ENCODE results near the gene KIAA0040. TPM values are rescaled to one million over a fixed set of nuclear protein-coding genes. Genes with fewer than 3 reads are reported as not detected.

KIAA0040 gene
- total and polyA plus RNA-seq, 2 donors (not counting 1 experiment from before 2014, with no cell fraction given): 93.6 to 106 TPM

GRCh38 chr1:175130649-175131045, 61.9 kb downstream of the KIAA0040 start:
- Histone ChIP-seq H2AFZ (ENCODE audit: insufficient read depth, low read depth, low read length, poor library complexity, severe bottlenecking) (no peak overlapping the region), H3K27me3 (replicated peaks in 1 of 4; ENCODE audit: control extremely low read depth in 1 of 4, control insufficient read depth in 3 of 4, insufficient read depth in 4 of 4, low read length in 3 of 4) (peaks cover 0 to 1% (median 0%) of the 10 kb centered on the region in 4 experiments), H3K9ac (ENCODE audit: low read length) (no peak overlapping the region), H3K4me2 (replicated peaks; ENCODE audit: low read depth, low read length, poor library complexity, severe bottlenecking) (no peak overlapping the region), H4K20me1 (ENCODE audit: control insufficient read depth, insufficient read depth, low read length, poor library complexity, severe bottlenecking) (no peaks in the 10 kb centered on the region), H3K4me3 (ENCODE audit: control extremely low read depth in 1 of 5, extremely low read depth in 1 of 5, insufficient read depth in 1 of 5, low read depth in 2 of 5, low read length in 4 of 5) (no peak overlapping the region), H3K36me3 (replicated peaks in 1 of 2; ENCODE audit: control extremely low read depth in 1 of 2, control insufficient read depth in 1 of 2, extremely low read depth in 1 of 2, insufficient read depth in 2 of 2, low read length in 1 of 2) (no peaks in the 10 kb centered on the region), H3K9me3 (ENCODE audit: control extremely low read depth in 1 of 3, control insufficient read depth in 2 of 3, insufficient read depth in 1 of 3, low read length in 2 of 3) (no peaks in the 10 kb centered on the region), H3K4me1 (ENCODE audit: control insufficient read depth in 2 of 2, insufficient read depth in 2 of 2, low read length in 2 of 2) (peaks cover 0 to 2% of the 10 kb centered on the region in 2 donors), H3K79me2 (ENCODE audit: control insufficient read depth, insufficient read depth, low read length) (no peaks in the 10 kb centered on the region), H3K27ac (ENCODE audit: low read length in 2 of 2) (no peak overlapping the region)
- POLR2A ChIA-PET: no interaction called here
- intact Hi-C loops (cut with micrococcal nuclease): no loop called here
- H3K27me3 Mint-ChIP-seq: peaks cover 7% of the 10 kb centered on the region
- no peak for ATAC-seq (ENCODE audit: low read depth)
- WGBS (ENCODE audit: insufficient coverage): 71% methylated on average over 2 of the region's 2 CpGs
- CTCF ChIA-PET: no interaction called here
- peaks cover 6% of the 10 kb centered on the region for H3K4me1 Mint-ChIP-seq
- H3K9me3 Mint-ChIP-seq (ENCODE audit: insufficient read depth): no peaks in the 10 kb centered on the region
- no peak for DNase-seq
- H3K27ac Mint-ChIP-seq: no peak overlapping the region
- TF ChIP-seq CTCF (IDR thresholded peaks at IDR 0.05) (no peak), EZH2 (IDR thresholded peaks at IDR 0.05; ENCODE audit: borderline replicate concordance, insufficient read depth, low read depth, low read length, poor library complexity, severe bottlenecking) (no peak)
- H3K4me3 Mint-ChIP-seq: no peak overlapping the region

GRCh38 chr1:175129997-175130648, 62.5 kb downstream of the KIAA0040 start:
- no peak for TF ChIP-seq EZH2 (IDR thresholded peaks at IDR 0.05; ENCODE audit: borderline replicate concordance, insufficient read depth, low read depth, low read length, poor library complexity, severe bottlenecking)
- ATAC-seq (ENCODE audit: low read depth) (no peak), DNase-seq (no peak)
- Mint-ChIP-seq H3K9me3 (ENCODE audit: insufficient read depth) (no peaks in the 10 kb centered on the region), H3K4me1 (peaks cover 6% of the 10 kb centered on the region), H3K4me3 (no peak overlapping the region), H3K27ac (no peak overlapping the region), H3K27me3 (peaks cover 5% of the 10 kb centered on the region)
- no peaks in the 10 kb centered on the region for H3K9me3 ChIP-seq (ENCODE audit: control extremely low read depth in 1 of 3, control insufficient read depth in 2 of 3, insufficient read depth in 1 of 3, low read length in 2 of 3)
- no peaks in the 10 kb centered on the region for H4K20me1 ChIP-seq (ENCODE audit: control insufficient read depth, insufficient read depth, low read length, poor library complexity, severe bottlenecking)
- ChIA-PET CTCF (interaction anchor here (1.6 to 1.8 kb wide), 2 partner anchors 22 to 101 kb away, joined by 6 to 7 read pairs; no protein-coding TSS in a partner anchor), POLR2A (no interaction called here)
- H3K36me3 ChIP-seq (replicated peaks in 1 of 2; ENCODE audit: control extremely low read depth in 1 of 2, control insufficient read depth in 1 of 2, extremely low read depth in 1 of 2, insufficient read depth in 2 of 2, low read length in 1 of 2): no peaks in the 10 kb centered on the region
- no peaks in the 10 kb centered on the region for H3K27me3 ChIP-seq (replicated peaks in 1 of 4; ENCODE audit: control extremely low read depth in 1 of 4, control insufficient read depth in 3 of 4, insufficient read depth in 4 of 4, low read length in 3 of 4)
- no peak overlapping the region for H2AFZ ChIP-seq (ENCODE audit: insufficient read depth, low read depth, low read length, poor library complexity, severe bottlenecking)
- WGBS (ENCODE audit: insufficient coverage): 91% methylated on average over 3 of the region's 5 CpGs
- H3K4me3 ChIP-seq (ENCODE audit: control extremely low read depth in 1 of 5, extremely low read depth in 1 of 5, insufficient read depth in 1 of 5, low read depth in 2 of 5, low read length in 4 of 5): no peak overlapping the region
- H3K27ac ChIP-seq (ENCODE audit: low read length in 2 of 2): no peak overlapping the region
- intact Hi-C loops (cut with micrococcal nuclease): loop anchor here (5.0 kb wide), 1 partner anchor 873 kb away; no protein-coding TSS in a partner anchor
- H3K4me2 ChIP-seq (replicated peaks; ENCODE audit: low read depth, low read length, poor library complexity, severe bottlenecking): no peak overlapping the region
- no peaks in the 10 kb centered on the region for H3K79me2 ChIP-seq (ENCODE audit: control insufficient read depth, insufficient read depth, low read length)
- H3K9ac ChIP-seq (ENCODE audit: low read length): no peak overlapping the region
- H3K4me1 ChIP-seq (ENCODE audit: control insufficient read depth in 2 of 2, insufficient read depth in 2 of 2, low read length in 2 of 2): peaks cover 0 to 2% of the 10 kb centered on the region in 2 donors

All from B cell (primary cell).